Measurements from ENCODE around the gene SLC2A11. TPM values are rescaled to one million over a fixed set of nuclear protein-coding genes. Genes with fewer than 3 reads are reported as not detected.
"Not testable (repeated sequence)": the region's sequence is repeated elsewhere in the genome, so short reads cannot be mapped to it uniquely, and the experiment has no call there.

SLC2A11 gene
- total and polyA plus RNA-seq, 2 donors from 2014 or later: 23.7 to 28.9 TPM

DNA sequence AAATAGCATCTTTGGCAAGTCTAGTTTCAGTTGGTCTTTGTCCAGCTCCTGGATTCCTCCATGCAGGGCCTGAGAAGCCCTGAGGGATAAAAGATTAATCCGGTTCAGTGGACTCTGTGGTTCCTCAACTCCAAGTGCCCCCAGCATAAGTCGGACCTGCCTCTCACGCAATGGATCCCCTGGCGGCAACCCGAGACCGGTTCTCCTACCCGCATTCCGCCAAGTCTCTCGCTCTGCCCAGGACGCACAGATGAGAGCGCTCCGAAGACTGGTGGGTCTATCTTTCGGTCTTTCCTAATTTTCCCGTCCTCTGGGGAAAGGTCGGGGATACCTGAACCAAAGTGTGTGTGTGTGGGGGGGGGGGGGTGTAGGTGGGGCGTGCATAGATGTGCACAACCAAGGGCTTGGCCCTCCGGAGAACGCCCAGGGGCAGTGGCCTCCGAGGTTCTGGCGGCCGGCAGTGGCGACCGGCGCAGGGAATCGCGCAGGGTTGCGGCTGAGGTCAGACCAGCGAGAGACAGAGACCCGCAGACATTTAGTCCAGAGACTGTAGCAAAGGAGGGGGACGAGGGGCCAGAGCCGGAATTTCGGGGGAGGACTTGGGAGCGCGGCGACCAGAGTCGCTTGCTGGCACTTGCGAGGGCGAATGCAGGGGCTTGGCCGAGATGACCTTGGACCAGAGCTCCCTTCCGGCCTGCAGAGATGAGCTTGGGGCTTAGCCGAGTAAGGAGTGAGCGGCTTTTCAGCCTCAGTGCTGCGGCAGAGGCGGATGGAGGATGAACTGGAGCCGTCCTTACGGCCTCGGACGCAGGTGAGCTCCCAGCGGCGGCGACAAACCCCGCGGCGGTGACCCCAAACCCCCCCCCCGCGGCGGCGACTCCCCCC is 712 bp upstream of the SLC2A11 start:
- no peaks in the 10 kb centered on the region for H3K27me3 ChIP-seq (ENCODE audit: control insufficient read depth, insufficient read depth, low read length)
- no peaks in the 10 kb centered on the region for H3K9me3 ChIP-seq (ENCODE audit: control insufficient read depth in 2 of 3, insufficient read depth in 1 of 3, low read length in 3 of 3)
- FAIRE-seq: no peak
- peak overlapping the region; percentile 48 to 82 (median 63) for H3K9ac ChIP-seq (ENCODE audit: low read length in 3 of 3)
- peaks cover 0 to 8% (median 3%) of the 10 kb centered on the region in 3 donors for H3K4me1 ChIP-seq (ENCODE audit: control insufficient read depth in 2 of 3, insufficient read depth in 2 of 3, low read depth in 1 of 3, low read length in 3 of 3)
- intact Hi-C loops (cut with DNase I): no loop called here
- H3K36me3 ChIP-seq (ENCODE audit: control insufficient read depth in 2 of 3, insufficient read depth in 3 of 3, low read length in 3 of 3): no peaks in the 10 kb centered on the region
- H3K4me3 ChIP-seq (ENCODE audit: low read length in 3 of 3): peak overlapping the region; percentile 51 to 85 (median 79)
- H3K27ac ChIP-seq (ENCODE audit: low read depth in 2 of 2, low read length in 2 of 2): peak overlapping the region; percentile 64 to 93
- DNase-seq: peak; percentile 75 to 86 (median 82)
- TF ChIP-seq, protein P1, sequence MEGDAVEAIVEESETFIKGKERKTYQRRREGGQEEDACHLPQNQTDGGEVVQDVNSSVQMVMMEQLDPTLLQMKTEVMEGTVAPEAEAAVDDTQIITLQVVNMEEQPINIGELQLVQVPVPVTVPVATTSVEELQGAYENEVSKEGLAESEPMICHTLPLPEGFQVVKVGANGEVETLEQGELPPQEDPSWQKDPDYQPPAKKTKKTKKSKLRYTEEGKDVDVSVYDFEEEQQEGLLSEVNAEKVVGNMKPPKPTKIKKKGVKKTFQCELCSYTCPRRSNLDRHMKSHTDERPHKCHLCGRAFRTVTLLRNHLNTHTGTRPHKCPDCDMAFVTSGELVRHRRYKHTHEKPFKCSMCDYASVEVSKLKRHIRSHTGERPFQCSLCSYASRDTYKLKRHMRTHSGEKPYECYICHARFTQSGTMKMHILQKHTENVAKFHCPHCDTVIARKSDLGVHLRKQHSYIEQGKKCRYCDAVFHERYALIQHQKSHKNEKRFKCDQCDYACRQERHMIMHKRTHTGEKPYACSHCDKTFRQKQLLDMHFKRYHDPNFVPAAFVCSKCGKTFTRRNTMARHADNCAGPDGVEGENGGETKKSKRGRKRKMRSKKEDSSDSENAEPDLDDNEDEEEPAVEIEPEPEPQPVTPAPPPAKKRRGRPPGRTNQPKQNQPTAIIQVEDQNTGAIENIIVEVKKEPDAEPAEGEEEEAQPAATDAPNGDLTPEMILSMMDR (IDR thresholded peaks at IDR 0.05; ENCODE audit: borderline replicate concordance, extremely low read depth, insufficient read depth): no peak

- peaks cover 0 to 7% (median 5%) of the 10 kb centered on the region in 3 donors for H3K36me3 ChIP-seq (ENCODE audit: control insufficient read depth in 2 of 3, insufficient read depth in 3 of 3, low read length in 3 of 3)
- DNase-seq (no peak), FAIRE-seq (no peak)
- peak overlapping the region in 1 of 2 donors; percentile 64 for H3K27ac ChIP-seq (ENCODE audit: low read depth in 2 of 2, low read length in 2 of 2)
- H3K4me1 ChIP-seq (ENCODE audit: control insufficient read depth in 2 of 3, insufficient read depth in 2 of 3, low read depth in 1 of 3, low read length in 3 of 3): peaks cover 0 to 8% (median 3%) of the 10 kb centered on the region in 3 donors
- intact Hi-C loops (cut with DNase I): no loop called here
- TF ChIP-seq, protein P1 (IDR thresholded peaks at IDR 0.05; ENCODE audit: borderline replicate concordance, extremely low read depth, insufficient read depth): no peak
- peak overlapping the region in 2 of 3 donors; percentile 20 to 63 for H3K9ac ChIP-seq (ENCODE audit: low read length in 3 of 3)
- no peaks in the 10 kb centered on the region for H3K9me3 ChIP-seq (ENCODE audit: control insufficient read depth in 2 of 3, insufficient read depth in 1 of 3, low read length in 3 of 3)
- H3K27me3 ChIP-seq (ENCODE audit: control insufficient read depth, insufficient read depth, low read length): no peaks in the 10 kb centered on the region
- peak overlapping the region; percentile 51 to 85 (median 79) for H3K4me3 ChIP-seq (ENCODE audit: low read length in 3 of 3)
These were observed 775 bp downstream of the SLC2A11 start for GRCh38 chr22:23858484-23858815.

GRCh38 chr22:23859201-23859600 is 1.5 kb downstream of the SLC2A11 start:
- H3K9ac ChIP-seq (ENCODE audit: low read length in 3 of 3): peak overlapping the region in 1 of 3 donors; percentile 63
- TF ChIP-seq, protein P1 (IDR thresholded peaks at IDR 0.05; ENCODE audit: borderline replicate concordance, extremely low read depth, insufficient read depth): no peak
- H3K4me3 ChIP-seq (ENCODE audit: low read length in 3 of 3): no peak overlapping the region
- no peak for FAIRE-seq
- peak in 1 of 5 donors; percentile 62 for DNase-seq
- intact Hi-C loops (cut with DNase I): no loop called here
- H3K36me3 ChIP-seq (ENCODE audit: control insufficient read depth in 2 of 3, insufficient read depth in 3 of 3, low read length in 3 of 3): peaks cover 0 to 13% (median 5%) of the 10 kb centered on the region in 3 donors
- H3K27me3 ChIP-seq (ENCODE audit: control insufficient read depth, insufficient read depth, low read length): no peaks in the 10 kb centered on the region
- H3K9me3 ChIP-seq (ENCODE audit: control insufficient read depth in 2 of 3, insufficient read depth in 1 of 3, low read length in 3 of 3): no peaks in the 10 kb centered on the region
- no peak overlapping the region for H3K27ac ChIP-seq (ENCODE audit: low read depth in 2 of 2, low read length in 2 of 2)
- peaks cover 0 to 8% (median 3%) of the 10 kb centered on the region in 3 donors for H3K4me1 ChIP-seq (ENCODE audit: control insufficient read depth in 2 of 3, insufficient read depth in 2 of 3, low read depth in 1 of 3, low read length in 3 of 3)

DNA sequence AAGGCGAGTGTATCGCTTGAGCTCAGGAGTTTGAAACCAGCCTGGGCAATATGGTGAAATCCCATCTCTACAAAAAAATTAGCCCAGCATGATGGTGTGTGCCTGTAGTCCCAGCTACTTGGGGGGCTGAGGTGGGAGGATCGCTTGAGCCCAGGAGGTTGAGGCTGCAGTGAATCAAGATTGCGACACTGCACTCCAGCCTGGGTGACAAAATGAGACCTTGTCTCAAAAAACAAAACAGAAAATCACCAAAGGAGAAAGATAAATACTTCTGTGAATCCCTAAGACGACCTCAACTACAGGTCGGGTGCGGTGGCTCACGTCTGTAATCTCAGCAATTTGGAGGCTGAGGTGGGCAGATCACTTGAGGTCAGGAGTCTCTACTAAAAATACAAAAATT is 2.5 kb downstream of the SLC2A11 start:
- H3K9ac ChIP-seq (ENCODE audit: low read length in 3 of 3); FAIRE-seq; H3K9me3 ChIP-seq (ENCODE audit: control insufficient read depth in 2 of 3, insufficient read depth in 1 of 3, low read length in 3 of 3); H3K4me3 ChIP-seq (ENCODE audit: low read length in 3 of 3); intact Hi-C loops (cut with DNase I); H3K27me3 ChIP-seq (ENCODE audit: control insufficient read depth, insufficient read depth, low read length); H3K4me1 ChIP-seq (ENCODE audit: control insufficient read depth in 2 of 3, insufficient read depth in 2 of 3, low read depth in 1 of 3, low read length in 3 of 3); H3K27ac ChIP-seq (ENCODE audit: low read depth in 2 of 2, low read length in 2 of 2): not testable (repeated sequence)
- peaks cover 0 to 13% (median 5%) of the 10 kb centered on the region in 3 donors for H3K36me3 ChIP-seq (ENCODE audit: control insufficient read depth in 2 of 3, insufficient read depth in 3 of 3, low read length in 3 of 3)
- DNase-seq: peak in 1 of 5 donors; percentile 25
